Esophagus muscularis mucosa (tissue), 4 donors: ENCODE measurements around the gene PACRG. TPM values are rescaled to one million over a fixed set of nuclear protein-coding genes. Genes with fewer than 3 reads are reported as not detected.

Experiments used
- DNase-seq: peaks from one replicate; pipeline ENCODE4 v3.0.0-alpha.2; 2017; ENCODE audit errors: extremely low spot score
- H3K27ac ChIP-seq, 4 donors: fragments of 200-600 bp; sonication (generic); replicated peaks in 1 of 4; 1 replicate in 3 of 4; 2 replicates in 1 of 4; pipeline ENCODE4 v1.5.1; 2016 to 2019; ENCODE audit warnings: mild to moderate bottlenecking in 1 of 4
- H3K27me3 ChIP-seq, 4 donors: fragments of 200-600 bp; sonication (generic); one replicate each; pipeline versions ENCODE4 v1.5.1 to v1.6.0; 2016 to 2019
- H3K36me3 ChIP-seq, 4 donors: fragments of 200-600 bp; sonication (generic); one replicate each; pipeline ENCODE4 v1.5.1; 2016 to 2019
- H3K4me1 ChIP-seq, 4 donors: fragments of 200-600 bp; sonication (generic); one replicate each; pipeline ENCODE4 v1.5.1; 2016 to 2019
- H3K4me3 ChIP-seq, 4 donors: fragments of 200-600 bp; sonication (generic); 1 replicate in 2 of 4; 2 replicates in 2 of 4; pipeline ENCODE4 v1.5.1; 2016 to 2019; ENCODE audit warnings: mild to moderate bottlenecking in 4 of 4, moderate library complexity in 1 of 4
- H3K9me3 ChIP-seq, 4 donors: fragments of 200-600 bp; sonication (generic); 1 replicate in 3 of 4; 2 replicates in 1 of 4; pipeline ENCODE4 v1.5.1; 2016 to 2019
- EP300 ChIP-seq: sonication (generic); formaldehyde crosslinking; IDR thresholded peaks from one replicate; pipeline ENCODE4 v1.6.1; 2017; ENCODE audit warnings: antibody characterized with exemption
- POLR2A ChIP-seq: fragments of 450-650 bp; IDR thresholded peaks from one replicate; pipeline ENCODE4 v1.6.1; 2017; ENCODE audit warnings: antibody characterized with exemption, moderate library complexity, mild to moderate bottlenecking, low read depth
- POLR2AphosphoS5 ChIP-seq, 2 donors: sonication (generic); formaldehyde crosslinking; IDR thresholded peaks; one replicate each; pipeline ENCODE4 v1.6.1; 2017; ENCODE audit warnings: antibody characterized with exemption in 2 of 2
- WGBS: methylation state at CpG from one replicate; pipeline ENCODE4 v1.1.5; 2018; 5-methylcytosine and 5-hydroxymethylcytosine counted together
- intact Hi-C: fragments of 100-400 bp; cut with DNase I; formaldehyde crosslinking; loops from one replicate; pipeline ENCODE4 v1.15.1; 2023
- total RNA-seq, 4 donors: library from RNA; depleted of rRNA; stranded (reverse); fragments of >200 nt; gene quantifications; one replicate each; pipeline versions ENCODE4 v1.1.0 to v1.2.1, GENCODE V29; 2016
- TF ChIP-seq, protein P1 (sequence below), 3 experiments: fragments of 200-600 bp in 2 of 3; fragments of 450-650 bp in 1 of 3; sonication (generic) in 2 of 3; IDR thresholded peaks; one replicate each; pipeline ENCODE4 v1.5.1; 2017 to 2019; ENCODE audit warnings: antibody characterized with exemption in 3 of 3, mild to moderate bottlenecking in 2 of 3, moderate library complexity in 1 of 3

The PACRG gene
- total RNA-seq, 4 donors from 2014 or later: 1.3 to 3.5 (median 1.8) TPM; not detected in 1

DNA sequence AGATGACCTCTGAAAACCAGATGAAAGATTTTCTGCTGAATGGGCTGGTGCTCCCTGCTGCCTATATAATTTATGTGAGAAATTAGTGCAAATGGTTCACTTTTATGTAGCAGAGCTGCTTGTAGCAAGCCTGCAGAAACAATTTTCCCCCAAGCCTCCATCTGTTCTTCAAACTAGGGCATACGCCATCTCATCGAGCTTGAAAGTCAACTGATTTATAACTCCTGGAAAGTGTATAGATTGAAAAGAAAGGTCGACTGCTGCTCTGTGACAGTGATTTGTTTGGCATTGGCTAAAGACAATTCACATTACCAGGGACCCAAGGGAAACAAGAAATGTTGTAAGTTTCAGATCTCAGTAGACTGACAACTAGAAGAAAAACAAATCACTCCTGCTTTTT, 93.3 kb downstream of the PACRG start:
- TF ChIP-seq POLR2AphosphoS5 (IDR thresholded peaks at IDR 0.05) (no peak), EP300 (no peak), POLR2A (no peak)
- TF ChIP-seq, protein P1, sequence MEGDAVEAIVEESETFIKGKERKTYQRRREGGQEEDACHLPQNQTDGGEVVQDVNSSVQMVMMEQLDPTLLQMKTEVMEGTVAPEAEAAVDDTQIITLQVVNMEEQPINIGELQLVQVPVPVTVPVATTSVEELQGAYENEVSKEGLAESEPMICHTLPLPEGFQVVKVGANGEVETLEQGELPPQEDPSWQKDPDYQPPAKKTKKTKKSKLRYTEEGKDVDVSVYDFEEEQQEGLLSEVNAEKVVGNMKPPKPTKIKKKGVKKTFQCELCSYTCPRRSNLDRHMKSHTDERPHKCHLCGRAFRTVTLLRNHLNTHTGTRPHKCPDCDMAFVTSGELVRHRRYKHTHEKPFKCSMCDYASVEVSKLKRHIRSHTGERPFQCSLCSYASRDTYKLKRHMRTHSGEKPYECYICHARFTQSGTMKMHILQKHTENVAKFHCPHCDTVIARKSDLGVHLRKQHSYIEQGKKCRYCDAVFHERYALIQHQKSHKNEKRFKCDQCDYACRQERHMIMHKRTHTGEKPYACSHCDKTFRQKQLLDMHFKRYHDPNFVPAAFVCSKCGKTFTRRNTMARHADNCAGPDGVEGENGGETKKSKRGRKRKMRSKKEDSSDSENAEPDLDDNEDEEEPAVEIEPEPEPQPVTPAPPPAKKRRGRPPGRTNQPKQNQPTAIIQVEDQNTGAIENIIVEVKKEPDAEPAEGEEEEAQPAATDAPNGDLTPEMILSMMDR (IDR thresholded peaks at IDR 0.05): no peak
- Histone ChIP-seq H3K27me3 (no peaks in the 10 kb centered on the region), H3K4me1 (no peaks in the 10 kb centered on the region), H3K4me3 (no peak overlapping the region), H3K36me3 (no peaks in the 10 kb centered on the region), H3K9me3 (no peaks in the 10 kb centered on the region), H3K27ac (no peak overlapping the region)
- WGBS: 42% methylated on average over 3 of the region's 3 CpGs
- intact Hi-C loops: no loop called here
- DNase-seq: no peak

GRCh38 chr6:162825597-162825996, 97.8 kb downstream of the PACRG start:
- WGBS: 49% methylated on average over 6 of the region's 6 CpGs
- no peaks in the 10 kb centered on the region for H3K36me3 ChIP-seq
- no peaks in the 10 kb centered on the region for H3K27me3 ChIP-seq
- DNase-seq: no peak
- intact Hi-C loops: no loop called here
- no peaks in the 10 kb centered on the region for H3K4me1 ChIP-seq
- TF ChIP-seq, protein P1 (IDR thresholded peaks at IDR 0.05): no peak
- TF ChIP-seq POLR2AphosphoS5 (IDR thresholded peaks at IDR 0.05) (no peak), EP300 (no peak), POLR2A (no peak)
- no peak overlapping the region for H3K4me3 ChIP-seq
- no peaks in the 10 kb centered on the region for H3K9me3 ChIP-seq
- H3K27ac ChIP-seq: no peak overlapping the region

GRCh38 chr6:162829013-162829742, 101.4 kb downstream of the PACRG start:
- 79% methylated on average over 8 of the region's 8 CpGs for WGBS
- Histone ChIP-seq H3K27ac (no peak overlapping the region), H3K4me1 (no peaks in the 10 kb centered on the region), H3K27me3 (no peaks in the 10 kb centered on the region), H3K9me3 (no peaks in the 10 kb centered on the region), H3K36me3 (no peaks in the 10 kb centered on the region), H3K4me3 (no peak overlapping the region)
- DNase-seq: no peak
- intact Hi-C loops: no loop called here
- TF ChIP-seq, protein P1 (IDR thresholded peaks at IDR 0.05): no peak
- no peak for TF ChIP-seq EP300
- no peak for TF ChIP-seq POLR2A
- TF ChIP-seq POLR2AphosphoS5 (IDR thresholded peaks at IDR 0.05): no peak

DNA sequence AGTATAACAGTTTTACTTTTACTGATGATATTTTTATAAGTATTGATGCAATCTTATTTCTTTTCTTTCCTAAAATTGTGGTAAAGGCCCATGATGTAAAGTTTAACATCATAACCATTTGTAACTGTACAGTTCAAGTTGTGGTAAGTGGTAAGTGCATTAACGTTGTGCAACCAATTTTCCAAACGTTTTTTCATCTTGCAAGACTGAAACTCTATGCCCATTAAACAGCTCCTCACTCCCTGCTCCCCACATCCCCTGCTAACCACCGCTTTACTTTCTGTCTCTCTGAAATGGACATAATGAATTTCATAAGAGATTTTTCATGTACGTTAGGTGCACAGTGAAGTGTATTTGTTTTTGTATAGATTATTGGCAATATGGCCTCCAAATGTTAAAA, 106.0 kb downstream of the PACRG start:
- Histone ChIP-seq H3K4me1 (no peaks in the 10 kb centered on the region), H3K9me3 (no peaks in the 10 kb centered on the region), H3K27ac (no peak overlapping the region), H3K4me3 (no peak overlapping the region), H3K36me3 (no peaks in the 10 kb centered on the region), H3K27me3 (no peaks in the 10 kb centered on the region)
- TF ChIP-seq EP300 (no peak), POLR2AphosphoS5 (IDR thresholded peaks at IDR 0.05) (no peak), POLR2A (no peak)
- TF ChIP-seq, protein P1 (IDR thresholded peaks at IDR 0.05): no peak
- 84% methylated on average over 4 of the region's 4 CpGs for WGBS
- no peak for DNase-seq
- intact Hi-C loops: no loop called here

DNA sequence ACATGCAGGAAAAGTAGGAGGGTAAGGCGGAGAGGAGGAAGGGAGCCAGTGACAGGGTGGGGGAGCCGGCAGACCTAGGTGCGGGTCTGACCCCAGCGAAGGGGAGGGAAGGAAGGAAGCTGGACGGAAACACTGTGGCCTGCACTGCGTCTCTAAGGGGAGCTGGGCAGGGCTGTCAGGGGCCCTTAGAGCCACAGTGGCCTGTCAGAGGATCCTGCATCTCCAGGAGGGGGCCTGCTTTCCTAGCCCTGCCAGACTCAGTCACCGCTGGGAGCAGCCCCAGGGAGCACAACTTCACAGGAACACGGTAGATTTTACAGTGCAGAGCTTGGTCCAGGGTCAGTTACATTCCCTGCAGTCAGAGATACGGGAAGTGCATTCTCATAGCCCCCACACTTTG, 118.2 kb downstream of the PACRG start:
- TF ChIP-seq POLR2AphosphoS5 (IDR thresholded peaks at IDR 0.05) (no peak), POLR2A (no peak), EP300 (no peak)
- TF ChIP-seq, protein P1 (IDR thresholded peaks at IDR 0.05): no peak
- no peak for DNase-seq
- Histone ChIP-seq H3K4me1 (no peaks in the 10 kb centered on the region), H3K4me3 (no peak overlapping the region), H3K27ac (no peak overlapping the region), H3K27me3 (no peaks in the 10 kb centered on the region), H3K36me3 (no peaks in the 10 kb centered on the region), H3K9me3 (no peaks in the 10 kb centered on the region)
- 86% methylated on average over 7 of the region's 9 CpGs for WGBS
- intact Hi-C loops: no loop called here
